GM19099 (cell line): ENCODE measurements around the gene GFOD2.

ENCODE experiments used
- POLR2A ChIP-seq: IDR thresholded peaks from 3 replicates; pipeline ENCODE4 v1.6.1; 2011; ENCODE audit warnings: low read depth; ENCODE audit not compliant: insufficient read length; ENCODE audit errors: extremely low read depth

The GFOD2 gene

DNA sequence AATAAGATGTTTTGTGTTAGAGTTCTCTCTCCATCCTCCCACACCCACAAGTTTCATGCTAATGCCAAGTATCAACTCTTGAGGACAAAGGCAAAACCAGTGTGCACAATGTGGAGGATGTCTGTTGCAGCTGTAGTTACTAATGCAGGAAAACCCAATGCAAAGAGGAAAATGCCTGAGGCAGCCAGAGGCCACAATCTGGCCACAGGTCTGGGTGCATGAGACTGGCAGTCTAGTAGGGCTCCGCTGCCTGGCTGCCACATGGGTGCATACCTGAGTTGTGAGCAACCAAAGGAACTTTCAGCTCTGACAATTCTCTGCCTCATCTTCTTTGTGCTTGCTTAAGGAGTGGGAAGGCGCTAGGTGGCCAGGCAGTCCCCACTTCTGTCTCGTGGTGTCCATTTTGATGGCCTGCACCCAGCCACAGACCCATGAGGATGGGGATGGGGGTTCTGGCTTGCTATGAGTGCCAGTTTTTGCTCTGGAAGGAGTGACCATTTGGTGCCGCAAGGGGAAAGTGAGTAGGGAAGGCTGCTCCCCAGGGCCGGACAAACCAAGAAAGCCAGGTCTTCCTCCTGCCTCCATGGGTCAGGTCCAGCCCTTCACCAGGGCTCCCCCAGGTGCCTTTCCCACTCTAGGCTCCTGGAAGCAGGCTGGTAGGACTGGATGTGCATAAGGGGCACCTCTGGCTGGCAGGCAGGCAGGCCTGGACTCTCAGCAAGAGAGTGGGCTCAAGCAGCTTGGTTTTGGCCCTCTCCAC is 4.2 kb upstream of the GFOD2 start:
- TF ChIP-seq POLR2A, result no peak

DNA sequence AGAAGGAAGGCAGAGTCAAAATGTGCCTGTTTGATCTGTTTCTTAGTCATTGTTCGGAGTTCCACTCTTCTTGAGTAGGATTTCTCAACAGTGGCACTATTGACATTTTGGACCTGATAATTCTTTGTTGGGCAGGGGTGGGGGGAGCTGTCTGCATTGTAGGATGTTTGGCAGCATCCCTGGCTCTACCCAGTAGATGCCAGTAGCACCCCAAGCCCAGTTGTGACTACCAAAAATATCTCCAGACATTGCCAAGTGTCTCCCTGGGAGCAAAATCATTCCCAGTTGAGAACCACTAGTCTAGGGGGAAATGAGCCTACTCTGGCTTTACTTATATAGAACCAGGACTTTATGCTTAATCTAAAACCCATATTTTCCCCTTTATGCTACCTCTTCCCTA is 1.1 kb upstream of the GFOD2 start:
- no peak for TF ChIP-seq POLR2A

DNA sequence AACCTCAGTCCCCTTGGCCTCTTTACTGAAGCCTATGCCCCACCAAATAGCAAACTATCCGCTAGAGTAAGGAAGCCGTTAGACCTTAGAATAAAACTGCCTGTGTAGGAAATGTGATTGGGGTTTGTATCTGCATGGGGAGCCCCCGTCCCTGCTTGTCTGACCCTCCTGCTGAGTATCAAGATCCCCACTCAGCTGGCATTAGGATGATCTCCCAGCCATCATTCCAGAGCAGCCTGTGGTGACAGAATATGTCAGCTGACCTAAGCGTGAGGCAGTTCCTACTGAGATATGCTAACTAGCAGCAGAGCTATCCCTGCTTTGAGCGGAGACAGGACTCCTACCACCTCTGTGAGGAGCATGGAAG is 645 bp upstream of the GFOD2 start:
- TF ChIP-seq POLR2A, result no peak

DNA sequence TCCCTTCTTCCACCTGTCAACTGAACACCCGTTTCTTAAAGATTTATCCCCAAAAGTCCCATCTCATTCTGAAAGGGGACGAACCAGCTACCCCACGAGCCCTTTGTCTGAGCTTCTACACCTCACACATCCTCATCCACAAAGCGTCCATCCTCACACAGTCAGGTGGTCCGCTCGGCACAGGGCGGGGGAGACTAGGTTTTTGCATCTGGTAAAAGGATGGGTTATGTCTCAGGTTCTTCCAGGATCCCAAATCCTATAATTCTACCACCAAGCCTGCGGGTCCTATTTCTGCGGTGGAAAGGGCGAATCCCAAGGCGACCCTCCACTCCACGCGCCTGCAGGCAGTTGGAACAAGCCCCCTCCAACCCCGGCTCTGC is 458 bp downstream of the GFOD2 start:
- TF ChIP-seq POLR2A, result no peak

DNA sequence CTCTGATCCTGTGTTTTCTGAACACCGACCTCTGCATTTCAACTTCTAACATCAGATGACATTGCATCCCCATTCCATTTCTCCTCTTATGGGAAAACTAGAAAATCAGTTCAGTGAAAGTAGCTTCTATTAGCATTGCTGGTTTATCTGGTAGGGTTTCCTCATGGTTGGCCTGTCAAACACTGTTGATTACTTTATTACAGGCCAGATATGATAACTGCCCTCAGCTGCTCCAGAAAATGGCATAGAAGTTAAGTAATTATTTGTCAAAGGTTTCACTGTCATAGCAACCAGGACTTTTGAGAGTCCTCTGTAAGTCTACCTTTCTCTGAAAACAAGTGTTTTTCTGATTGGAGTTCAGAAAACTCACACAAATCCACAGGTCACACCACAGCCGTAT is 3.0 kb downstream of the GFOD2 start:
- no peak for TF ChIP-seq POLR2A

DNA sequence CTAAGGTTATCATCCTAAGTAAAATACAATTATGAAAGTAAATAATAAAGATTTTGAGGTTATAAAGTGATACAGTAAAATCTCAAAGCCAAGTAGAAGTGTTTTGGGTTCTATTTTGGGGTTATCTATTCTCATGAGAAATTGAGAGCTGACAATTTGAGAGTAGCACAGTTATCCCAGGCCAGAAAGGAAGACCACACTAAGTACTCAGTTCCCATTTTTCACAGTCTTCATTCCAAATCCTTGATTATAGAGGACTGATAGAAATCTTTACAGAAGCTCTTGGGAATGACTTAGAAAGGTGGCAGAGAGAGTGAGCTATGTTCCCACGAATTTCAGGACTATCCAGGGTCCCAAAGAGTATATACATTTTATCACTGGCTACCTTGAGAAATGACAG is 4.6 kb downstream of the GFOD2 start:
- TF ChIP-seq POLR2A, result no peak

DNA sequence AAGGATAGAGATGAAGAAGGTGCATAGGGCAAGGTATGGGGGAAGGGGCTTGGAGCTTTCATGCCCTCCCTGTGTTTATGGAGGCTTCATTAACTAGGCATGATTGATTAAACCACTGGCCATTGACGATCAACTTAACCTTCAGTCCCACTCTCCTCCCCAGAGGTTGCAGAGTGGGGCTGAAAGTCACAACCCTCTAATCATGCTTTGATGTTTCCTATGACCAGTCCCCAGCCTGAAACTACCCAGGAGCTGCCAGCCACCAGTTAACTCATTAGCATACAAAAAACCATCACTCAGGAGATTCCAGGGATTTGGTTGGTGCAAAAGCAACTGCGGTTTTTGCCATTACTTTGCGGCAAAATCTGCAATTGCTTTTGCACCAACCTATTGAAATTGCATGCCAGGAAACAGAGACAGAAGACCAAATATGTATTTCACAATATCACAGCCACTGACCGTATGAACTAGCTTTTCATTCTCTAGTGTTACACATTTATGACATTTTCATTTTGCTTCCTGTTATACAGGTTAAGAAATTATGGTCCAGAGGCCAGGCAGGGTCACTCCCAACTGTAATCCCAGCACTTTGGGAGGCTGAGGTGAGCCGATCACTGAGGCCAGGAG is 5.4 kb downstream of the GFOD2 start:
- no peak for TF ChIP-seq POLR2A

DNA sequence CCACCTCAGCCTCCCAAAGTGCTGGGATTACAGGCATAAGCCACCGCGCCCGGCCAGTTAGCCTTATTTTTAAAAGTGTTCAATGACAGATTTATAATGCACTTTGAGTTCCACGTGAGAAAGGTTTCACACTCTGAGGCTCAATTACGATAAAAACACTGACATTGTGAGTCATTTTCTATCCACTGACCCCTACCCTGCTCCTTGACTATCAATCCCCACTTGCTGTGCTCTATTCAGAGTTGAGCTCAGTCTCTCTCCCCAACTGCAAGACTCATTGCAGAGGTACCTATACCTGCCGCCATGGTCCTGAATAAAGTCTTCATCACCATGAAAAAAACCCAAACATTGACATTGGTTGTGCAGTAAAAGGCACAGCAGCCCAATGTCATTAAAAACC is 8.5 kb downstream of the GFOD2 start:
- no peak for TF ChIP-seq POLR2A

DNA sequence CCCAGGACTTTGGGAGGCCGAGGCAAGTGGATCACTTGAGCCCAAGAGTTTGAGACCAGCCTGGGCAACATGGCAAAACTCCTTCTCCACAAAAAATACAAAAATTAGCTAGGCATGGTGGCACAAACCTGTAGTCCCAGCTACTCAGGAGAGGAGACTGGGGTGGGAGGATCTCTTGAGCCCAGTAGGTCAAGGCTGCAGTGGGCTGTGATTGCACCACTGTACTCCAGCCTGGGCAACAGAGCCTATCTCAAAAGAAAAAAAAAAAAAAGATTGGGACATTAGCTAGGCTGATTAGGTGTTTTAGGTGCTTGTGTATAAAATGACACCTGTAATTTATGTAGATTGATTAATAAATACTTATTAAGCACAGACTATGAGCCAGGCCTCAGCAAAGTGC is 10.1 kb downstream of the GFOD2 start:
- no peak for TF ChIP-seq POLR2A

DNA sequence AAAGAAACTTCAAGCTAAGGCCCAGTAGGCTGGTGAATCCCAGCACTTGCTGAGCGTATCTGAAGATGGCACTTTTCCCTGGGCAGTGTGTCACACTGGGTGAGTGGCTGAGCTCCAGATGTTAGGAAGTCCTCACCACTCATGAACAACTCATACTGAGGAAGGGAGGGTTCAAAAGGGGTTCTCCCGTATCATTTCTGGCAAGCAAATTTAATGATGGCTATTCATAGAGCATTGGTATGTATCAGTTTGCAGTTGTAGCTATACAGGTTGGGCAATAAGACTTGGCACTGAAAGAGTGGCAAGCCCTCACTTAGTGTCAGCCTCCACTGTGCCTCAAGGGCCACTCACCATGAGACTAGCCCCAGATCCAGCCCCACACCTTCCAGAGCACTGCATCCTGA is 10.7 kb downstream of the GFOD2 start:
- no peak for TF ChIP-seq POLR2A

DNA sequence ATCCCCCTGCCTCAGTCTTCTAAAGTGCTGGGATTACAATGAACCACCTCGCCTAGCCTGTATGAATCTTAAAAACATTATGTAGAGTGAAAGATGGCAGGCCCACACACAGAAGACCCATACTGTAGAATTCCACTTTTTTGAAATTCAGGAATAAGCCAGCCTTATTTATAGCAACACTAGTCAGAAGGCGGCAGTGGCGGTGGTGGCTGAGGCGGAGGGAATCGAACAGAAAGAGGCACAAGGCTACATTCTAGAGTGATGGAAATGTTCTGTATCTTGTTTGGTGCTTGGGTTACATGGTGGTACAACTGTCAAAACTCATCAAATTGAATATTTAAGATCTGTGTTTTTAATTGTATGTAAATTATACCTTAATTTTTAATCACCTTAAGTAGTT is 11.3 kb downstream of the GFOD2 start:
- no peak for TF ChIP-seq POLR2A

DNA sequence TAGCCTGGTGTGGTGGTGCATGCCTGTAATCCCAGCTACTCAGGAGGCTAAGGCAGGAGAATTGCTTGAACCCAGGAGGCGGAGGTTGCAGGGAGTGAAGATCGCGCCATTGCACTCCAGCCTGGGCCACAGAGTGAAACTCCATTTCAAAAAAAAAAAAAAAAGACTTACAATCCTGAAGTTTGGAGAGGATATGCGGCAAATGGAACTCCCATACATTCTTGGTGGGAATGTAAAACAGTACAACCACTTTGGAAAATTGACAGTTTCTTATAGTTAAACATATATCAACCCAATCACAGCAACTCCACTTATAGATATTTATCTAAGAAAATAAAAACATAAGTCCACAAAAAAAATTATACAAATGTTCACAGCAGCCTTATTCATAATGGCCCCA is 11.9 kb downstream of the GFOD2 start:
- TF ChIP-seq POLR2A, result no peak

DNA sequence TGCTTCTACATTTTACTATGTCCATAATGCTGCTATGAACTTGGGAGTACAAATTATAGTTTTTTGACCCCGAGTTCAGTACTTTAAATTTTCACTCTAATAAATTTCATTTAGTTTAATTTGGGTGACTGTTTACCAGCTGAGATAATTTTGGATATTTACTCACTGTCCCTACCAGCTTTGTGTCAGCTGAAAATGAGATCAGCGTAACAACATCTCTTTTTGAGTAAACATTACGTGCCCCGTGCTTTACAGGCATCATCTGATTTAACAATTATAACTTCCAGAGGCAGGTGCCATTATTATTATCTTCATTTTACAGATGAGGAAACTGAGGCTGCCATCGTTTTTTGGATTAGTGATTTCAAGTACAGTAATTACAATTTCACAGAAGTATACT is 15.0 kb downstream of the GFOD2 start:
- TF ChIP-seq POLR2A, result no peak

DNA sequence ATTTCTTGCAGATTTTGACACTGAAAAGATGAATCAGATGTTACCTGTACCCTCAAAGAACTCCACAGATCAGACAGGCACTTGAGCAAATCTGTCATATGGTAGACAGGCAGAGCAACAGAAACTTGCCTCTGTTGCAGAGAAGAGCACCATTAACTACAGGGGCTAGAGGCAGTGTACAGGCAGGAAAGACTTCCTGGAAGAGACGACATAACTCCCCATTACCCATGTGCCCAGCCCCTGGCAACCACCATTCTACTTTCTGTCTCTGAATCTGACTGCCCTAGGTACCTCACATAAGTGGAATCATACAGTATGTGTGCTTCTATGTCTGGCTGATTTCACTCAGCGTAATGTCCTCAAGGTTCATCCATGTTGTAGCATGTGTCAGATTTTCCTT is 15.5 kb downstream of the GFOD2 start:
- no peak for TF ChIP-seq POLR2A

DNA sequence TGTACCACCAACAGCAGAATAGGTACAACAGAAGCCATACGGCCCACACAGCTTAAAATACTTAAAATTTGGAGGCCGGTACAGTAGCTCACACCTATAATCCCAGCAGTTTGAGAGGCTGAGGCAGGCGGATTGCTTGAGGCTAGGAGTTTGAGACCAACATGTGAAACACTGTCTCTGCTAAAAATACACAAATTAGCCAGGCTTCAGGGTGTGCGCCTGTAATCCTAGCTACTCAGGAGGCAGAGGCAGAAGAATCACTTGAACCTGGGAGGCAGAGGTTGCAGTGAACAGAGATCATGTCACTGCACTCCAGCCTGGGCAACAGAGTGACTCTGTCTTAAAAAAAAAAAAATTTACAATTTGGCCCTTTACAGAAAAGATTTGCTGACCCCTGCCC is 17.0 kb downstream of the GFOD2 start:
- no peak for TF ChIP-seq POLR2A

DNA sequence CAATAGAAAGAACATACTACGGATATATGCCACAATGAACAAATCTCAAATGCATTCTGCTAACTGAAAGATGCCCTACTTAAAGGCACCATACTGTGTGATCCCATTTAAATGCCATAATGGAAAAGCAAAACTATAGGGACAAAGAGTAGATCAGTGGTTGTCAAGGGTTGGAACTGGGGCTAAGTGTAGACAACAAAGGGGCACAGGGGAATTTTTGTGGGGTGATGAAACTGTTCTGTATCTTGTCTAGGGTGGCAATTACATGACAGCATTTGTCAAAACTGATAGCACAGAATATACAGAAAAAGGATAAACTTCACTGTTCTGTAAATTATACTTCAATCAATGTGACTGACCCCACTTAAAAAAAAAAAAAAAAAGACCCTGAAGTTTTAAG is 17.7 kb downstream of the GFOD2 start:
- TF ChIP-seq POLR2A, result no peak

DNA sequence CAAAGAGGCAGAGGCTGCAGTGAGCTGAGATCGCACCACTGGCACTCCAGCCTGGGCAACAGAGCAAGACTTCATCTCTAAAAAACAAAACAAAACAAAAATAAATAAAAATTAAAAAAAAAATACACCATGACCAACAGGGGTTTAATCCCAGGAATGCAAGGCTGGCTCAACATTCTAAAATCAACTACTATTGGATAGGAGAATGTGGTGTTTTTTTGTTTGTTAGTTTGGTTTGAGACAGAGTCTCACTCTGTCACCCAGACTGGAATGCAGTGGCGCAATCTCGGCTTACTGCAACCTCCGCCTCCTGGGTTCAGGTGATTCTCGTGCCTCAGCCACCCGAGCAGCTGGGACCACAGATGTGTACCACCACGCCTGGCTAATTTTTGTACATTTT is 19.9 kb downstream of the GFOD2 start:
- no peak for TF ChIP-seq POLR2A

DNA sequence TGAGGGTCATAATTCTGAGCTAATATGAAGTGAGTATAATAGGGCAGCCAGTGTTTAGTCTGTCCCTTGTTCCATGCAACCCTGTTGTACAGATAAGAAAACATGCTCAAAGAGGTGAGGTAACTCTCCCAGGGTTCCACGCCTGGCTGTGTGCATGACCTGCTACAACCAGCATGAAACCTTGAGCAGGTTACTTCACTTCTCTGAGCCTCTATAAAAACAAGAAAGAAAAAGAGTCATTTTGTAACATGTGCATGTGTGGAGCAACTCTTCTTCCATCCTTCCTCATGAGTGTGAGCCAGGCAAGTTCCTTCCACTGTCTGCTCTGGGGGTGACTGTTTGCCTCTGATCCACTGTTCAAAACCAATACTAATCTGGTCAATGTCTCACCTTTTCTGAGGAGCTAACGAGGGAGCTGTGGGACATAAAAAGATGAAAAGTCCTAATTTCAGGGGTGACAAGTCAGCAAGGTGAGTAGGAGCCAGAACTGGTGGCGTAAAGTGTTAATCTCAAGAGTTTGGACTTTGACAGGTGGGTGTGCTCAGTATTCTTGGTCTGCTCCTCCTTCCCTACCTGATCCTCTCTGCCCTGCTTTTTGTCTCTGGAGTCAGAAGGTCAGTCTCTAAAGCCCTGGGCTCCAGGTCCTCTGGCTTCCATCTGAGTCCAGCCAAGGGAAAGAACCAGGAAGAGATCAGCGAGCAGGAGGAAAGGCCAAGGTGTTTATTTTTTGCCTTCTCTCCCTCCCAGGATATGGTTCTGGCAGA is 21.5 kb downstream of the GFOD2 start:
- TF ChIP-seq POLR2A, result no peak
